Measurements from ENCODE around the gene TAC3.

DNA sequence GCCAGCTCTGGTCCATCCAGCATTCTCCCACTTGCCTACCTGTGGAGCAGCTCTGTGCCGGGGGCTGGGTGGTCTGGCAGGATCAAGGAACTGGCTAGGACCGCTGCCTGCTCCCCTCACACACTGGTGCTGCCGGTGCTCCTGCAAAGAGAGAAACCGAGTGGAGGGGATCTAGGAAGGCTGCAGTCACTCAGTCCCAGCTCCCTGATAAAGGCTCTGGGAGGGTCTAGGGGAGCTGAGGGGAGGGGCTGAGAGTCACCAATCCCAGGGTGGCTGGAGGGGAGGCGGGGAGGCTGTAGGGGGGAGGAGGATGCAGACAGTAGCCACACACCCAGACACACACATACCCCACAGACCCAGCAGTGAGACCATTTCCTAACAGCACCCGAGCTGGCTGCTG, at the start of gene TAC3:
- TF ChIP-seq YY1 (IDR thresholded peaks at IDR 0.05; ENCODE audit: low read depth, low read length) (no peak), POLR2A (IDR thresholded peaks at IDR 0.05; ENCODE audit: control extremely low read depth in 1 of 2, low read depth in 2 of 2, low read length in 2 of 2) (0 out of 3 replicates have a peak, but pooled peaks of 1 of the 2 experiments have one; percentile 25), MAFK (IDR thresholded peaks at IDR 0.05; ENCODE audit: low read depth, low read length) (no peak), RAD21 (IDR thresholded peaks at IDR 0.05 in 1 of 2, conservative IDR thresholded peaks at IDR 0.05 in 1 of 2; ENCODE audit: low read depth in 2 of 2, low read length in 2 of 2) (no peak), POLR2AphosphoS5 (IDR thresholded peaks at IDR 0.05; ENCODE audit: low read depth, low read length) (no peak), EP300 (IDR thresholded peaks at IDR 0.05; ENCODE audit: borderline replicate concordance in 1 of 2, low read depth in 2 of 2, low read length in 2 of 2) (no peak), ASH2L (IDR thresholded peaks at IDR 0.05; ENCODE audit: low read length) (no peak), SIX5 (IDR thresholded peaks at IDR 0.05; ENCODE audit: low read depth, low read length) (no peak)
- TF ChIP-seq, protein P1, sequence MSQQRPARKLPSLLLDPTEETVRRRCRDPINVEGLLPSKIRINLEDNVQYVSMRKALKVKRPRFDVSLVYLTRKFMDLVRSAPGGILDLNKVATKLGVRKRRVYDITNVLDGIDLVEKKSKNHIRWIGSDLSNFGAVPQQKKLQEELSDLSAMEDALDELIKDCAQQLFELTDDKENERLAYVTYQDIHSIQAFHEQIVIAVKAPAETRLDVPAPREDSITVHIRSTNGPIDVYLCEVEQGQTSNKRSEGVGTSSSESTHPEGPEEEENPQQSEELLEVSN (IDR thresholded peaks at IDR 0.05): no peak
- TF ChIP-seq, protein P2, sequence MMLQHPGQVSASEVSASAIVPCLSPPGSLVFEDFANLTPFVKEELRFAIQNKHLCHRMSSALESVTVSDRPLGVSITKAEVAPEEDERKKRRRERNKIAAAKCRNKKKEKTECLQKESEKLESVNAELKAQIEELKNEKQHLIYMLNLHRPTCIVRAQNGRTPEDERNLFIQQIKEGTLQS (IDR thresholded peaks at IDR 0.05; ENCODE audit: insufficient read depth, low read depth, low read length): no peak
- TF ChIP-seq, protein P3, sequence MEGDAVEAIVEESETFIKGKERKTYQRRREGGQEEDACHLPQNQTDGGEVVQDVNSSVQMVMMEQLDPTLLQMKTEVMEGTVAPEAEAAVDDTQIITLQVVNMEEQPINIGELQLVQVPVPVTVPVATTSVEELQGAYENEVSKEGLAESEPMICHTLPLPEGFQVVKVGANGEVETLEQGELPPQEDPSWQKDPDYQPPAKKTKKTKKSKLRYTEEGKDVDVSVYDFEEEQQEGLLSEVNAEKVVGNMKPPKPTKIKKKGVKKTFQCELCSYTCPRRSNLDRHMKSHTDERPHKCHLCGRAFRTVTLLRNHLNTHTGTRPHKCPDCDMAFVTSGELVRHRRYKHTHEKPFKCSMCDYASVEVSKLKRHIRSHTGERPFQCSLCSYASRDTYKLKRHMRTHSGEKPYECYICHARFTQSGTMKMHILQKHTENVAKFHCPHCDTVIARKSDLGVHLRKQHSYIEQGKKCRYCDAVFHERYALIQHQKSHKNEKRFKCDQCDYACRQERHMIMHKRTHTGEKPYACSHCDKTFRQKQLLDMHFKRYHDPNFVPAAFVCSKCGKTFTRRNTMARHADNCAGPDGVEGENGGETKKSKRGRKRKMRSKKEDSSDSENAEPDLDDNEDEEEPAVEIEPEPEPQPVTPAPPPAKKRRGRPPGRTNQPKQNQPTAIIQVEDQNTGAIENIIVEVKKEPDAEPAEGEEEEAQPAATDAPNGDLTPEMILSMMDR (IDR thresholded peaks at IDR 0.05; ENCODE audit: control extremely low read depth in 1 of 3, insufficient read depth in 1 of 3, low read depth in 1 of 3, low read length in 3 of 3): no peak
- TF ChIP-seq, protein P4, sequence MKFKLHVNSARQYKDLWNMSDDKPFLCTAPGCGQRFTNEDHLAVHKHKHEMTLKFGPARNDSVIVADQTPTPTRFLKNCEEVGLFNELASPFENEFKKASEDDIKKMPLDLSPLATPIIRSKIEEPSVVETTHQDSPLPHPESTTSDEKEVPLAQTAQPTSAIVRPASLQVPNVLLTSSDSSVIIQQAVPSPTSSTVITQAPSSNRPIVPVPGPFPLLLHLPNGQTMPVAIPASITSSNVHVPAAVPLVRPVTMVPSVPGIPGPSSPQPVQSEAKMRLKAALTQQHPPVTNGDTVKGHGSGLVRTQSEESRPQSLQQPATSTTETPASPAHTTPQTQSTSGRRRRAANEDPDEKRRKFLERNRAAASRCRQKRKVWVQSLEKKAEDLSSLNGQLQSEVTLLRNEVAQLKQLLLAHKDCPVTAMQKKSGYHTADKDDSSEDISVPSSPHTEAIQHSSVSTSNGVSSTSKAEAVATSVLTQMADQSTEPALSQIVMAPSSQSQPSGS (IDR thresholded peaks at IDR 0.05; ENCODE audit: low read length): no peak
- TF ChIP-seq, protein P5, sequence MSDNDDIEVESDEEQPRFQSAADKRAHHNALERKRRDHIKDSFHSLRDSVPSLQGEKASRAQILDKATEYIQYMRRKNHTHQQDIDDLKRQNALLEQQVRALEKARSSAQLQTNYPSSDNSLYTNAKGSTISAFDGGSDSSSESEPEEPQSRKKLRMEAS (IDR thresholded peaks at IDR 0.05): no peak

All from H1 (cell line).